ENCODE data around the gene TOGARAM1. TPM values are rescaled to one million over a fixed set of nuclear protein-coding genes. Genes with fewer than 3 reads are reported as not detected.

TOGARAM1 gene
- total RNA-seq, 6 experiments from 2014 or later = 4.7 to 12.5 (median 6.9) TPM

DNA sequence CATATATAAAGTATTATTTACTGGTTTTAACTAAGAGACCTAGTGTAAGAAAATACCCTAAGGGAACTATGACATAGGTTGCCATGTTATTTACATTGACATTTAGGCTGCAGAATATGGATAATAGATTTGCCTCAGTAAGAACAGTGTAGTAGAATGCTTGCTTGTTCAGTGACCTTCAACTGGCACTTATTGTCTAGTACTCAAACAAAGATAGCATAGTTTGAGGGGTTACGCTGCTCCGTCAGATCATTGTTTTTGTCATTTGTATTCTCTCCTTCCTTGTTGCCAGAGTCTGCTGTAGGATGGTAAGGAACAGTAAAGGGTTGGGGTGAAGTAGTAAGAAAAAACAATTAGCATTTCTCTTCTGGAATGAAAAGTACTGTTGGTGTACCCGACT is 33.2 kb downstream of the TOGARAM1 start:
- ATAC-seq = no peak
- 80% methylated on average over 3 of the region's 3 CpGs for WGBS (ENCODE audit: insufficient coverage, low coverage, low lambda C conversion rate, missing lambda C conversion rate)

DNA sequence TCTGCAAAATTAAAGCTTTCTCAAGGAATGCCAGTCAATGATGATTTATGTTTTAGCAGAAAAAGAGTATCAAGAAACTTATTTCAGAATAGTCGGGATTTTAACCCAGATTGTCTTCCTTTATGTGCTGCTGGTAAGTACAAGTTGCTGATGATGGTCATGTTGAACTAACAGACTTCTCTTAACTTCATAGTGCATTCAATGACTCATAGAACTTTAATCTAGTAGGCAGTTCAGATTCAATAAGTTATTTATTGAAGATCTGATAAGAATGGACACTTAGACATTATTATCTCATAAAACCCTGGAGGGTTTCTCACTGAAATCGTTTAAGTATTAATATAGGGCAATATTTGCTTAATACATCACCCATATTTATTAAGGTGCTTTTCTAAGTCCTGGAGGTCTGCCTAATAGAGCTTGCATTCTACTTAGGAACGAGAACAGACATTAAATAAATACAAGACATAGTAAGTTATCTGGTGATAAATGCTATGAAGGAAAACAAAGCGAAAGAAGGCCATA is 33.8 kb downstream of the TOGARAM1 start:
- ATAC-seq (no peak), DNase-seq (no peak)
- TF ChIP-seq, protein P1, sequence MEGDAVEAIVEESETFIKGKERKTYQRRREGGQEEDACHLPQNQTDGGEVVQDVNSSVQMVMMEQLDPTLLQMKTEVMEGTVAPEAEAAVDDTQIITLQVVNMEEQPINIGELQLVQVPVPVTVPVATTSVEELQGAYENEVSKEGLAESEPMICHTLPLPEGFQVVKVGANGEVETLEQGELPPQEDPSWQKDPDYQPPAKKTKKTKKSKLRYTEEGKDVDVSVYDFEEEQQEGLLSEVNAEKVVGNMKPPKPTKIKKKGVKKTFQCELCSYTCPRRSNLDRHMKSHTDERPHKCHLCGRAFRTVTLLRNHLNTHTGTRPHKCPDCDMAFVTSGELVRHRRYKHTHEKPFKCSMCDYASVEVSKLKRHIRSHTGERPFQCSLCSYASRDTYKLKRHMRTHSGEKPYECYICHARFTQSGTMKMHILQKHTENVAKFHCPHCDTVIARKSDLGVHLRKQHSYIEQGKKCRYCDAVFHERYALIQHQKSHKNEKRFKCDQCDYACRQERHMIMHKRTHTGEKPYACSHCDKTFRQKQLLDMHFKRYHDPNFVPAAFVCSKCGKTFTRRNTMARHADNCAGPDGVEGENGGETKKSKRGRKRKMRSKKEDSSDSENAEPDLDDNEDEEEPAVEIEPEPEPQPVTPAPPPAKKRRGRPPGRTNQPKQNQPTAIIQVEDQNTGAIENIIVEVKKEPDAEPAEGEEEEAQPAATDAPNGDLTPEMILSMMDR (IDR thresholded peaks at IDR 0.05) = no peak
- TF ChIP-seq POLR2A (IDR thresholded peaks at IDR 0.05) = no peak
- H3K9me3 ChIP-seq = no peaks in the 10 kb centered on the region
- intact Hi-C loops (cut with DNase I) = no loop called here
- H3K36me3 ChIP-seq = no peaks in the 10 kb centered on the region
- 75% methylated on average over 4 of the region's 4 CpGs for WGBS (ENCODE audit: insufficient coverage, low coverage, low lambda C conversion rate, missing lambda C conversion rate)
- H3K4me3 ChIP-seq = no peak overlapping the region
- H3K4me1 ChIP-seq = peaks cover 0 to 6% (median 0%) of the 10 kb centered on the region in 4 donors
- no peaks in the 10 kb centered on the region for H3K27me3 ChIP-seq
- H3K27ac ChIP-seq = no peak overlapping the region

More for the DNA sequence above, 33.2 kb downstream of the TOGARAM1 start:
- DNase-seq = no peak
- no peaks in the 10 kb centered on the region for H3K27me3 ChIP-seq
- no peak overlapping the region for H3K27ac ChIP-seq
- H3K9me3 ChIP-seq = no peaks in the 10 kb centered on the region
- no peak overlapping the region for H3K4me3 ChIP-seq
- intact Hi-C loops (cut with DNase I) = no loop called here
- no peak for TF ChIP-seq POLR2A (IDR thresholded peaks at IDR 0.05)
- TF ChIP-seq, protein P1 (IDR thresholded peaks at IDR 0.05) = no peak
- H3K36me3 ChIP-seq = no peaks in the 10 kb centered on the region
- peaks cover 0 to 6% (median 0%) of the 10 kb centered on the region in 4 donors for H3K4me1 ChIP-seq

DNA sequence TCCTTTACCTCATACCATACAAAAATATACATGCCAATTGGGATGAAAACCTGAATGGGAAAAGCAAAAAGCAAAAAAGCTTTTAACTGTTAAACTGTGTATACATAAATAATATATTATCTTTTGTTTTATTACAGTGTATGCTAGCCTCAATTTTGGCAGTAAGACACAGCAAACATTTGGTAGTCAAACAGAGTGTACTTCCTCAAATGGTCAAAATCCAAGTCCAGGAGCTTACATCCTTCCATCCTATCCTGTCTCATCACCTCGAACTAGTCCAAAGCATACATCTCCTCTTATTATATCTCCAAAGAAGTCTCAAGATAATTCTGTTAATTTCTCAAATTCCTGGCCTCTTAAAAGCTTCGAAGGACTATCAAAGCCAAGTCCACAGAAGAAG is 41.9 kb downstream of the TOGARAM1 start:
- intact Hi-C loops (cut with DNase I) = no loop called here
- no peaks in the 10 kb centered on the region for H3K9me3 ChIP-seq
- H3K27ac ChIP-seq = no peak overlapping the region
- H3K27me3 ChIP-seq = no peaks in the 10 kb centered on the region
- ATAC-seq (peak; percentile 44 to 72 (median 54)), DNase-seq (no peak)
- H3K4me1 ChIP-seq = no peaks in the 10 kb centered on the region
- H3K36me3 ChIP-seq = no peaks in the 10 kb centered on the region
- H3K4me3 ChIP-seq = no peak overlapping the region
- 40% methylated on average over 2 of the region's 2 CpGs for WGBS (ENCODE audit: insufficient coverage, low coverage, low lambda C conversion rate, missing lambda C conversion rate)
- TF ChIP-seq, protein P1 (IDR thresholded peaks at IDR 0.05) = no peak
- TF ChIP-seq POLR2A (IDR thresholded peaks at IDR 0.05) = no peak

DNA sequence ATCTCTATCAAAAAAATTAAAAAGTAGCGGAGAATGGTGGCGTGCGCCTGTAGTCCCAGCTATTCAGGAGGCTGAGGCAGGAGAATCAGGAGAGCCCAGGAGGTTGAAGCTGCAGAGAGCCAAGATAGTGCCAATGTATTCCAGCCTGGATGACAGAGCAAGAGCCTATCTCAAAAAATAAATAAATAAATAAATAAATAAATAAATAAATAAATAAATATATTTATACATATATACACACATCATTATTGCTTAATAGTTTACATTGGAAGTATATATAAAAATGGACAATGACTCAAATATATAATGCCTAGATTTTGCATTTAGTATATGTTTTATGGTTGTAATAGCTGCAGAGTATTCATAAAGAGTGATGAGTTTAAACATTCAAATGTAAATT is 53.1 kb downstream of the TOGARAM1 start:
- Histone ChIP-seq H3K27ac (no peak overlapping the region), H3K36me3 (peaks cover 0 to 6% (median 0%) of the 10 kb centered on the region in 4 donors), H3K4me3 (no peak overlapping the region), H3K9me3 (no peaks in the 10 kb centered on the region), H3K27me3 (no peaks in the 10 kb centered on the region), H3K4me1 (no peaks in the 10 kb centered on the region)
- DNase-seq (no peak), ATAC-seq (no peak)
- TF ChIP-seq POLR2A (IDR thresholded peaks at IDR 0.05) = no peak
- TF ChIP-seq, protein P1 (IDR thresholded peaks at IDR 0.05) = no peak
- intact Hi-C loops (cut with DNase I) = no loop called here
- 95% methylated on average over 3 of the region's 3 CpGs for WGBS (ENCODE audit: insufficient coverage, low coverage, low lambda C conversion rate, missing lambda C conversion rate)

Measured in right lobe of liver (tissue), 6 donors.